H9 (cell line): ENCODE data around the gene CFAP45. TPM values are rescaled to one million over a fixed set of nuclear protein-coding genes. Genes with fewer than 3 reads are reported as not detected.

Experiments used
- DNase-seq: peaks from one replicate; pipeline ENCODE4 v3.0.0-alpha.2; 2017
- H2AFZ ChIP-seq: one replicate; pipeline ENCODE4 v1.6.1; 2013; ENCODE audit warnings: mild to moderate bottlenecking, low read length, control low read depth, moderate library complexity
- H2AK5ac ChIP-seq: 2 replicates; pipeline ENCODE4 v1.6.1; 2013; ENCODE audit warnings: low read length, control low read depth, mixed read lengths; ENCODE audit not compliant: insufficient read length
- H2BK120ac ChIP-seq: one replicate; pipeline ENCODE4 v1.6.1; 2013; ENCODE audit warnings: low read depth, mild to moderate bottlenecking, low read length, control low read depth, inconsistent platforms; ENCODE audit not compliant: poor library complexity, severe bottlenecking
- H2BK12ac ChIP-seq: 2 replicates; pipeline ENCODE4 v1.6.1; 2013; ENCODE audit warnings: low read length, control low read depth, mixed read lengths, low read depth; ENCODE audit not compliant: insufficient read length
- H2BK15ac ChIP-seq: 2 replicates; pipeline ENCODE4 v1.6.1; 2013; ENCODE audit warnings: low read depth, low read length, control low read depth
- H2BK20ac ChIP-seq: one replicate; pipeline ENCODE4 v1.6.1; 2013; ENCODE audit warnings: low read depth, mild to moderate bottlenecking, low read length, control low read depth, inconsistent platforms; ENCODE audit not compliant: poor library complexity, severe bottlenecking
- H2BK5ac ChIP-seq: 2 replicates; pipeline ENCODE4 v1.6.1; 2013; ENCODE audit warnings: low read length, control low read depth, mixed read lengths; ENCODE audit not compliant: insufficient read length
- H3K14ac ChIP-seq: 2 replicates; pipeline ENCODE4 v1.6.1; 2013; ENCODE audit warnings: low read length, control low read depth; ENCODE audit not compliant: insufficient read depth
- H3K18ac ChIP-seq: 2 replicates; pipeline ENCODE4 v1.6.1; 2013; ENCODE audit warnings: low read depth, mild to moderate bottlenecking, mixed read lengths, low read length, control low read depth; ENCODE audit not compliant: insufficient read length
- H3K23ac ChIP-seq: 2 replicates; pipeline ENCODE4 v1.6.1; 2013; ENCODE audit warnings: low read length, control low read depth, mixed read lengths, low read depth; ENCODE audit not compliant: insufficient read length
- H3K23me2 ChIP-seq: 2 replicates; pipeline ENCODE4 v1.6.1; 2013; ENCODE audit warnings: low read depth, mild to moderate bottlenecking, mixed read lengths, low read length, control low read depth; ENCODE audit not compliant: insufficient read length, poor library complexity, severe bottlenecking
- H3K27ac ChIP-seq: 2 replicates; pipeline ENCODE4 v1.5.1; 2013; ENCODE audit warnings: low read length, control low read depth, mixed read lengths, low read depth; ENCODE audit not compliant: insufficient read length
- H3K27me3 ChIP-seq: 2 replicates; pipeline ENCODE4 v1.6.1; 2013; ENCODE audit warnings: low read length, control low read depth, inconsistent platforms; ENCODE audit not compliant: insufficient read depth
- H3K4ac ChIP-seq: 2 replicates; pipeline ENCODE4 v1.6.1; 2013; ENCODE audit warnings: low read depth, mild to moderate bottlenecking, control low read depth, inconsistent platforms, low read length, moderate library complexity
- H3K4me1 ChIP-seq: 2 replicates; pipeline ENCODE4 v1.6.1; 2013; ENCODE audit warnings: low read length, control low read depth, inconsistent platforms; ENCODE audit not compliant: insufficient read depth
- H3K4me2 ChIP-seq: 2 replicates; pipeline ENCODE4 v1.6.1; 2013; ENCODE audit warnings: low read length, control low read depth, mixed read lengths; ENCODE audit not compliant: insufficient read length, insufficient read depth
- H3K56ac ChIP-seq: 2 replicates; pipeline ENCODE4 v1.6.1; 2013; ENCODE audit warnings: low read depth, mild to moderate bottlenecking, mixed read lengths, low read length, control low read depth; ENCODE audit not compliant: insufficient read length
- H3K79me1 ChIP-seq: 2 replicates; pipeline ENCODE4 v1.6.1; 2013; ENCODE audit warnings: low read depth, mild to moderate bottlenecking, moderate library complexity, low read length, control low read depth, inconsistent platforms; ENCODE audit not compliant: insufficient read depth, poor library complexity, severe bottlenecking
- H3K79me2 ChIP-seq: 2 replicates; pipeline ENCODE4 v1.6.1; 2013; ENCODE audit warnings: low read length, control low read depth, inconsistent platforms; ENCODE audit not compliant: insufficient read depth
- H3K9ac ChIP-seq: 2 replicates; pipeline ENCODE4 v1.6.1; 2013; ENCODE audit warnings: low read length, control low read depth, mixed read lengths; ENCODE audit not compliant: insufficient read length; ENCODE audit errors: extremely low read depth
- H3K9me3 ChIP-seq: one replicate; pipeline ENCODE4 v1.6.1; 2013; ENCODE audit warnings: low read depth, low read length, inconsistent platforms; ENCODE audit not compliant: control insufficient read depth
- H3T11ph ChIP-seq: one replicate; pipeline ENCODE4 v1.6.1; 2013; ENCODE audit warnings: mild to moderate bottlenecking, low read length, control low read depth, inconsistent platforms
- H4K20me1 ChIP-seq: one replicate; pipeline ENCODE4 v1.6.1; 2013; ENCODE audit not compliant: control insufficient read depth, insufficient read length, insufficient read depth
- H4K5ac ChIP-seq: 2 replicates; pipeline ENCODE4 v1.6.1; 2013; ENCODE audit warnings: low read depth, mild to moderate bottlenecking, mixed read lengths, low read length, control low read depth; ENCODE audit not compliant: insufficient read length
- H4K8ac ChIP-seq: replicated peaks from 2 replicates; pipeline ENCODE4 v1.6.1; 2013; ENCODE audit warnings: low read length, control low read depth, mixed read lengths, low read depth; ENCODE audit not compliant: insufficient read length
- H4K91ac ChIP-seq: 2 replicates; pipeline ENCODE4 v1.6.1; 2013; ENCODE audit warnings: low read depth, mild to moderate bottlenecking, moderate library complexity, mixed read lengths, low read length, control low read depth; ENCODE audit not compliant: insufficient read length
- H3K27ac Mint-ChIP-seq, 3 experiments: 2 replicates in 2 of 3; 3 replicates in 1 of 3; pipeline ENCODE4 v1.8.0; 2020 to 2021; ENCODE audit warnings: mixed read lengths in 3 of 3, mild to moderate bottlenecking in 1 of 3, moderate library complexity in 1 of 3
- H3K27me3 Mint-ChIP-seq: 2 replicates; pipeline ENCODE4 v1.8.0; 2021; ENCODE audit warnings: low read depth, mild to moderate bottlenecking, moderate library complexity, mixed read lengths
- H3K36me3 Mint-ChIP-seq, 3 experiments: 2 replicates in 2 of 3; 3 replicates in 1 of 3; pipeline ENCODE4 v1.8.0; 2020 to 2021; ENCODE audit warnings: low read depth in 3 of 3, mixed read lengths in 3 of 3; ENCODE audit not compliant: insufficient read depth in 1 of 3
- H3K4me1 Mint-ChIP-seq, 2 experiments: 2 replicates each; pipeline ENCODE4 v1.8.0; 2020; ENCODE audit warnings: mixed read lengths in 2 of 2
- H3K4me3 Mint-ChIP-seq, 2 experiments: 2 replicates in 1 of 2; 3 replicates in 1 of 2; pipeline ENCODE4 v1.8.0; 2020 to 2021; ENCODE audit warnings: mild to moderate bottlenecking in 2 of 2, mixed read lengths in 2 of 2, moderate library complexity in 1 of 2
- H3K9me3 Mint-ChIP-seq, 2 experiments: 2 replicates in 1 of 2; 3 replicates in 1 of 2; pipeline ENCODE4 v1.8.0; 2020; ENCODE audit warnings: mild to moderate bottlenecking in 2 of 2, mixed read lengths in 2 of 2, moderate library complexity in 1 of 2
- WGBS: extraction: QIAGEN DNeasy Blood & Tissue Kit; methylation state at CpG from one replicate; pipeline ENCODE4 v1.1.7; 2013; ENCODE audit warnings: missing lambda C conversion rate, low lambda C conversion rate, mixed read lengths; ENCODE audit not compliant: insufficient read length; ENCODE audit errors: extremely low coverage; 5-methylcytosine and 5-hydroxymethylcytosine counted together
- total RNA-seq: library from RNA; stranded (reverse); gene quantifications from 2 replicates; pipeline ENCODE4 v1.2.1, GENCODE V29; 2021
- TF ChIP-seq, protein P1 (sequence below): fragments of 200-600 bp; sonication (generic); conservative IDR thresholded peaks from 3 replicates; pipeline ENCODE4 v1.8.0; 2021; ENCODE audit warnings: antibody characterized with exemption, mild to moderate bottlenecking

The CFAP45 gene
- total RNA-seq, 1 experiment from 2014 or later = 0.85 TPM

DNA sequence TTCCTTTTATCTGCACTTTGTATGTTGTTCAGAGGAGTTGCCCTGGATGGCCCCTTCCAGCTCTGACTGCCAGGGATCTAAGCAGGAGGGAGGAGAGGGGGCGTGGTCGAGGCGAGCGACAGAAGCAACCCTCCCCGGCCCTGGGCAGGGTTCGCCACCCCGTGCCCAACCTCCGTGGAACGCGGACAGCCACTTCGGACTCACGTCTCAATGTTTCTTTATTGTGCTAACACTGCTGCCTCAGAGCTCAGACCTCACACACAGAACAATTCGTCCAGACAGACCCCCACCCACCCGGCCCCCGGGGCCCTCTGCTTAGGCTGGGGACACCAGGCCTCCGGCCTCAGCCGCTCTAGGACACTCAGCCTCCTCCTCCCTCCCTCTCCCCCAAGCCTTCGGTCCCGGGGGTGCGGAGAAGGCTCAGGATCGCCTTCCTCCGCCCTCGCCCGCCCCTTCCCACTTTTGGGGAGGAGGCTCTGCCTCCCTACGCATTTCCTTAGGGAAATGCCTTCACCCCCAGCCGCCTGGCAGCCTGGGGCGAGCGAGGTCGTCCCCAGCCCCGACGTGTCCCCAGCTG, 45.8 kb downstream of the CFAP45 start:
- H3K18ac ChIP-seq = no peak overlapping the region
- DNase-seq = peak; percentile 72
- no peak overlapping the region for H2BK20ac ChIP-seq
- Mint-ChIP-seq H3K4me1 (peaks cover 6% of the 10 kb centered on the region in 2 experiments), H3K27ac (no peak overlapping the region), H3K27me3 (peaks cover 50% of the 10 kb centered on the region), H3K9me3 (no peaks in the 10 kb centered on the region), H3K36me3 (no peaks in the 10 kb centered on the region), H3K4me3 (peak overlapping the region; percentile 73 to 93)
- no peak overlapping the region for H2BK5ac ChIP-seq
- H4K8ac ChIP-seq = no peak overlapping the region
- no peak overlapping the region for H3K23ac ChIP-seq
- no peaks in the 10 kb centered on the region for H3K9me3 ChIP-seq
- H3K56ac ChIP-seq = no peak overlapping the region
- no peak overlapping the region for H3T11ph ChIP-seq
- no peak overlapping the region for H2BK12ac ChIP-seq
- H3K4ac ChIP-seq = no peak overlapping the region
- H3K14ac ChIP-seq = no peak overlapping the region
- H3K79me2 ChIP-seq = no peaks in the 10 kb centered on the region
- no peaks in the 10 kb centered on the region for H3K79me1 ChIP-seq
- H3K4me2 ChIP-seq = peak overlapping the region; percentile 49
- H3K4me1 ChIP-seq = no peaks in the 10 kb centered on the region
- no peak overlapping the region for H3K27ac ChIP-seq
- no peak overlapping the region for H2AFZ ChIP-seq
- no peak overlapping the region for H3K9ac ChIP-seq
- H2BK15ac ChIP-seq = no peak overlapping the region
- H3K23me2 ChIP-seq = peaks cover 6% of the 10 kb centered on the region
- H3K27me3 ChIP-seq = peaks cover 6% of the 10 kb centered on the region; the same call in 1 of the 2 replicates
- TF ChIP-seq, protein P1, sequence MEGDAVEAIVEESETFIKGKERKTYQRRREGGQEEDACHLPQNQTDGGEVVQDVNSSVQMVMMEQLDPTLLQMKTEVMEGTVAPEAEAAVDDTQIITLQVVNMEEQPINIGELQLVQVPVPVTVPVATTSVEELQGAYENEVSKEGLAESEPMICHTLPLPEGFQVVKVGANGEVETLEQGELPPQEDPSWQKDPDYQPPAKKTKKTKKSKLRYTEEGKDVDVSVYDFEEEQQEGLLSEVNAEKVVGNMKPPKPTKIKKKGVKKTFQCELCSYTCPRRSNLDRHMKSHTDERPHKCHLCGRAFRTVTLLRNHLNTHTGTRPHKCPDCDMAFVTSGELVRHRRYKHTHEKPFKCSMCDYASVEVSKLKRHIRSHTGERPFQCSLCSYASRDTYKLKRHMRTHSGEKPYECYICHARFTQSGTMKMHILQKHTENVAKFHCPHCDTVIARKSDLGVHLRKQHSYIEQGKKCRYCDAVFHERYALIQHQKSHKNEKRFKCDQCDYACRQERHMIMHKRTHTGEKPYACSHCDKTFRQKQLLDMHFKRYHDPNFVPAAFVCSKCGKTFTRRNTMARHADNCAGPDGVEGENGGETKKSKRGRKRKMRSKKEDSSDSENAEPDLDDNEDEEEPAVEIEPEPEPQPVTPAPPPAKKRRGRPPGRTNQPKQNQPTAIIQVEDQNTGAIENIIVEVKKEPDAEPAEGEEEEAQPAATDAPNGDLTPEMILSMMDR = no peak
- no CpG with 5 or more reads among the region's 31 CpGs for WGBS
- no peaks in the 10 kb centered on the region for H4K20me1 ChIP-seq
- H2BK120ac ChIP-seq = no peak overlapping the region
- no peak overlapping the region for H4K91ac ChIP-seq
- no peak overlapping the region for H2AK5ac ChIP-seq
- H4K5ac ChIP-seq = no peak overlapping the region
